GM12865 (cell line): ENCODE measurements around the gene ARL3.
"Not testable (repeated sequence)": the region's sequence is repeated elsewhere in the genome, so short reads cannot be mapped to it uniquely, and the experiment has no call there.

ENCODE experiments used
- DNase-seq: peaks from one replicate; pipeline ENCODE4 v3.0.0; 2010; ENCODE audit warnings: low read depth
- H3K4me3 ChIP-seq: 2 replicates; pipeline ENCODE4 v1.5.1; 2011; ENCODE audit warnings: mild to moderate bottlenecking, low read depth, low read length, control low read depth
- CTCF ChIP-seq: IDR thresholded peaks from 2 replicates; pipeline ENCODE4 v1.5.1; 2011; ENCODE audit warnings: low read length, control low read depth, low read depth, inconsistent platforms; ENCODE audit not compliant: insufficient read depth; ENCODE audit errors: missing control alignments

ARL3 gene

GRCh38 chr10:102723989-102724388 is 9.8 kb upstream of the ARL3 start:
- no peak overlapping the region for H3K4me3 ChIP-seq
- no peak for DNase-seq
- TF ChIP-seq CTCF = no peak

DNA sequence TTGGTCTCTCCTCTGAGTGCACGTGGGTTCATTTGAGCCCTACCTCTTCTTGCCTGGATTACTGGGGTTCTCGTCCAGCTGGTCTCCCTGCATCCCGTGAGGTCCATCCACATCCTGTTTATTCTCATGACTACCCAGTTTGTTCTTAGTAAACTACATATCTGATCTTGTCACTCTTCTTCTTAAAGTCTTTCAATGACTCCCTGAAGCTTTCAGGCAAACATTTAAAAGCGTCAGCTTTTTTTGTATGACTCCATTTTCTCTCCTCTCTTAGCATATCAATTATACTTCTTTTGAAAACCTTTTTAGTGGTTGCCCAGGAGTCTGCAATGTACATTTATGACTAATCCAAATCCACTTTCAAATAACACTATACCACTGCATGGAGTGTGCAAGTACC is 7.8 kb upstream of the ARL3 start:
- TF ChIP-seq CTCF = no peak
- no peak for DNase-seq
- H3K4me3 ChIP-seq = no peak overlapping the region

GRCh38 chr10:102720775-102721301 is 6.6 kb upstream of the ARL3 start:
- no peak overlapping the region for H3K4me3 ChIP-seq
- no peak for TF ChIP-seq CTCF
- DNase-seq = no peak

DNA sequence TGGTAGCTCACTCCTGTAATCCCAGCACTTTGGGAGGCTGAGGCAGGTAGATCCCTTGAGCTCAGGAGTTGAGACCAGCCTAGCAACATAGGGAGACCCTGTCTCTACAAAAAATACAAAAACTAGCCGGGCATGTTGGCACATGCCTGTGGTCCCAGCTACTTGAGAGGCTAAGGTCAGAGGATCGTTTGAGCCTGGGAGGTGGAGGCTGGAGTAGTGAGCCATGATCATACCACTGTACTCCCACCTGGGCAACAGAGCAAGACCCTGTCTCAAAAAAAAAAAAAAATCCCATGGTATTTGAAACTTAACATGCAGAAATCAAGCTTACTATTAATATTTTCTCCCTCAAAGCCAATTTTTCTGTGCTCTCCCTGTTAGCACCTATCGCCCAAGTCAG is 6.1 kb upstream of the ARL3 start:
- DNase-seq = no peak
- no peak for TF ChIP-seq CTCF
- no peak overlapping the region for H3K4me3 ChIP-seq

GRCh38 chr10:102718220-102718619 is 4.0 kb upstream of the ARL3 start:
- no peak for TF ChIP-seq CTCF
- no peak overlapping the region for H3K4me3 ChIP-seq
- no peak for DNase-seq

GRCh38 chr10:102716900-102717565 is 2.8 kb upstream of the ARL3 start:
- not testable (repeated sequence) for H3K4me3 ChIP-seq, DNase-seq

DNA sequence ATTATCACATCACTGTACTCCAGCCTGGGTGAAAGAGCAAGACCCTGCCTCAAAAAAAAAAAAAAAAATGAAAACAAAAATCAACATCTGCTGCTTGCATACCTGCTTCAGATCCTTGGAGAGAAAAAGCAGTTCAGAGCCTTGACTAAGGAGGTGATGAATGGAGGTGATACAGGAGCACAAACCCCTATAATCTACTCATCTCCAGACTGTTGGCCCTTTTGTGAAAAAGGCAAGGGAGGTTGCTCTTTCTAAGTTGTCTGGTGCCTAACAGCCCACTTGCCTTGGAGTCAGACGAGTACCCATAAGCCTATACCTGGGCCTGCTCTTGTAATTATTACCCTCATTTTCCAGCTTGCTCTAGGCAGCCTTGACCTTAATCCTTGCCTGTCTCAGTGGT is 1.7 kb upstream of the ARL3 start:
- no peak for TF ChIP-seq CTCF
- no peak for DNase-seq
- H3K4me3 ChIP-seq = no peak overlapping the region
